Natural killer cell (primary cell): ENCODE data around the gene MAEA. TPM values are rescaled to one million over a fixed set of nuclear protein-coding genes. Genes with fewer than 3 reads are reported as not detected.

Experiments
- ATAC-seq, 3 donors: fragments of 150-1000 bp in 2 of 3; fragments of 200-7000 bp in 1 of 3; cut with Tn5 transposase; 1 replicate in 1 of 3; 2 replicates in 2 of 3; pipeline ENCODE4 v1.10.0; 2021; ENCODE audit warnings: mild to moderate bottlenecking in 2 of 3, moderate library complexity in 2 of 3
- DNase-seq, 2 donors: peaks; one replicate each; pipeline versions ENCODE4 v3.0.0 to v3.0.0-alpha.2; 2013 to 2021; ENCODE audit warnings: mixed read lengths in 1 of 2
- H3K27ac ChIP-seq: one replicate; pipeline ENCODE4 v1.5.1; 2013; ENCODE audit warnings: mild to moderate bottlenecking, low read length
- H3K27me3 ChIP-seq: one replicate; pipeline ENCODE4 v1.6.1; 2013; ENCODE audit warnings: low read length; ENCODE audit not compliant: control insufficient read depth, insufficient read depth
- H3K36me3 ChIP-seq: one replicate; pipeline ENCODE4 v1.6.1; 2013; ENCODE audit warnings: low read length; ENCODE audit not compliant: control insufficient read depth, insufficient read depth
- H3K4me1 ChIP-seq: one replicate; pipeline ENCODE4 v1.6.1; 2013; ENCODE audit warnings: low read length; ENCODE audit not compliant: control insufficient read depth, insufficient read depth
- H3K4me3 ChIP-seq: one replicate; pipeline ENCODE4 v1.5.1; 2013; ENCODE audit warnings: low read length
- H3K9me3 ChIP-seq: one replicate; pipeline ENCODE4 v1.6.1; 2013; ENCODE audit warnings: low read length; ENCODE audit not compliant: control insufficient read depth, insufficient read depth
- H3K27ac Mint-ChIP-seq, 2 donors: one replicate each; pipeline ENCODE4 v1.8.0; 2022; ENCODE audit warnings: mild to moderate bottlenecking in 2 of 2, mixed read lengths in 2 of 2, moderate library complexity in 1 of 2
- H3K27me3 Mint-ChIP-seq, 2 donors: one replicate each; pipeline ENCODE4 v1.8.0; 2022; ENCODE audit warnings: low read depth in 2 of 2, mixed read lengths in 2 of 2
- H3K36me3 Mint-ChIP-seq: one replicate; pipeline ENCODE4 v1.8.0; 2022; ENCODE audit warnings: mixed read lengths
- H3K4me1 Mint-ChIP-seq, 2 donors: one replicate each; pipeline ENCODE4 v1.8.0; 2022; ENCODE audit warnings: mixed read lengths in 2 of 2
- H3K4me3 Mint-ChIP-seq: one replicate; pipeline ENCODE4 v1.8.0; 2022; ENCODE audit warnings: mild to moderate bottlenecking, moderate library complexity, mixed read lengths
- H3K9me3 Mint-ChIP-seq, 2 donors: one replicate each; pipeline ENCODE4 v1.8.0; 2022; ENCODE audit warnings: mixed read lengths in 2 of 2
- WGBS: methylation state at CpG from one replicate; pipeline ENCODE4 v1.1.7; 2013; ENCODE audit warnings: missing lambda C conversion rate; ENCODE audit not compliant: insufficient coverage; 5-methylcytosine and 5-hydroxymethylcytosine counted together
- intact Hi-C: fragments of 100-400 bp; cut with micrococcal nuclease; formaldehyde crosslinking; loops from one replicate; pipeline ENCODE4 v1.14.2; 2022
- total RNA-seq, 4 donors: library from RNA; stranded (reverse); fragments of 120-200 nt in 1 of 4; gene quantifications; one replicate each; pipeline versions ENCODE4 v1.2.3 to v1.2.4, GENCODE V29; 2013 to 2022
- TF ChIP-seq, protein P1 (sequence below): fragments of 200-600 bp; IDR thresholded peaks from one replicate; pipeline ENCODE4 v1.8.0; 2022; ENCODE audit warnings: antibody characterized with exemption

MAEA gene
- total RNA-seq, 3 donors from 2014 or later (not counting 1 experiment from before 2014, with no cell fraction given): 63.5 to 89.2 (median 64.0) TPM

DNA sequence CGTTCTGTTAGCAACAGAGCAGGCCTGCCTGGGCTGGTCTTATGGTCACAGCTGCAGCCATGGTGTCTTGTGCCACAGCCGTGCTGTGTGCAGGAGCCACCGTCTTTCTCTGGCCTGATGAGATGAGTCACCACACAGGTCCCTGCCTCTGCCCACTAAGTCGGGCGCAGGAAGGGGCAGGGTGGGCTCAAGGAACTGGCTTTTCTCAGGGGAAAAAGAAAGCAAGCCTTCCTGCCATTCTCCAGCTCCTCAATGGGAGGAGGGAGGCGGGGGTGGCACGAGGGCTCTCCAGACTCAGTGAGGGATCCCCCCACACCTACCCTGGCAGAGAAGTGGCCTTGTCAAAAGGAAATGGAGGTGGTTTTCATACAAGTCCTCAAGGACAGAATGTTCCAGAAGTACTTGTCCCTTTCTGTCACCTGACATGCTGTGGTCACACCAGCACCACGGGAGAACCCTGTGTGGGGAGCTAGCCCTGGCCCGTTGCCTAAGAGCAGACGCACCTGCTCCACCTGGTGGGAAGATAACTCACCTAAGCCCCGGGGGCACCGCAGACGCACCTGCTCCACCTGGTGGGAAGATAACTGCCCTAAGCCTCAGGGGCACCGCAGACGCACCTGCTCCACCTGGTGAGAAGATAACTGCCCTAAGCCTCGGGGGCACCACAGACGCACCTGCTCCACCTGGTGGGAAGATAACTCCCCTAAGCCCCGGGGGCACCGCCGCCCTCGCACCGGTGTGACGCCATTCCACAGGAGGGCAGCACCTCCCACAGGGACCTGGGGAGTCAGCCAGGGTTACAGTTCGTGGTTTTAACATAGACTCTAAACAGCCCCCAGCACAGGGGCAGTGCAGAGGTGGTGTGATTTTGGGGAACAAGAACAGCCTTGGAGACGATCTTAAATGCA is 75.8 kb downstream of the MAEA start:
- Histone ChIP-seq H3K27ac (no peak overlapping the region), H3K27me3 (no peaks in the 10 kb centered on the region), H3K4me3 (no peak overlapping the region), H3K9me3 (no peaks in the 10 kb centered on the region), H3K4me1 (no peaks in the 10 kb centered on the region), H3K36me3 (no peaks in the 10 kb centered on the region)
- no peak overlapping the region for H3K27ac Mint-ChIP-seq
- no peaks in the 10 kb centered on the region for H3K4me1 Mint-ChIP-seq
- H3K27me3 Mint-ChIP-seq: no peaks in the 10 kb centered on the region
- TF ChIP-seq, protein P1, sequence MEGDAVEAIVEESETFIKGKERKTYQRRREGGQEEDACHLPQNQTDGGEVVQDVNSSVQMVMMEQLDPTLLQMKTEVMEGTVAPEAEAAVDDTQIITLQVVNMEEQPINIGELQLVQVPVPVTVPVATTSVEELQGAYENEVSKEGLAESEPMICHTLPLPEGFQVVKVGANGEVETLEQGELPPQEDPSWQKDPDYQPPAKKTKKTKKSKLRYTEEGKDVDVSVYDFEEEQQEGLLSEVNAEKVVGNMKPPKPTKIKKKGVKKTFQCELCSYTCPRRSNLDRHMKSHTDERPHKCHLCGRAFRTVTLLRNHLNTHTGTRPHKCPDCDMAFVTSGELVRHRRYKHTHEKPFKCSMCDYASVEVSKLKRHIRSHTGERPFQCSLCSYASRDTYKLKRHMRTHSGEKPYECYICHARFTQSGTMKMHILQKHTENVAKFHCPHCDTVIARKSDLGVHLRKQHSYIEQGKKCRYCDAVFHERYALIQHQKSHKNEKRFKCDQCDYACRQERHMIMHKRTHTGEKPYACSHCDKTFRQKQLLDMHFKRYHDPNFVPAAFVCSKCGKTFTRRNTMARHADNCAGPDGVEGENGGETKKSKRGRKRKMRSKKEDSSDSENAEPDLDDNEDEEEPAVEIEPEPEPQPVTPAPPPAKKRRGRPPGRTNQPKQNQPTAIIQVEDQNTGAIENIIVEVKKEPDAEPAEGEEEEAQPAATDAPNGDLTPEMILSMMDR: no peak
- intact Hi-C loops: no loop called here
- no peaks in the 10 kb centered on the region for H3K36me3 Mint-ChIP-seq
- no peak overlapping the region for H3K4me3 Mint-ChIP-seq
- no peaks in the 10 kb centered on the region for H3K9me3 Mint-ChIP-seq
- DNase-seq (no peak), ATAC-seq (no peak)
- 64% methylated on average over 24 of the region's 25 CpGs for WGBS

DNA sequence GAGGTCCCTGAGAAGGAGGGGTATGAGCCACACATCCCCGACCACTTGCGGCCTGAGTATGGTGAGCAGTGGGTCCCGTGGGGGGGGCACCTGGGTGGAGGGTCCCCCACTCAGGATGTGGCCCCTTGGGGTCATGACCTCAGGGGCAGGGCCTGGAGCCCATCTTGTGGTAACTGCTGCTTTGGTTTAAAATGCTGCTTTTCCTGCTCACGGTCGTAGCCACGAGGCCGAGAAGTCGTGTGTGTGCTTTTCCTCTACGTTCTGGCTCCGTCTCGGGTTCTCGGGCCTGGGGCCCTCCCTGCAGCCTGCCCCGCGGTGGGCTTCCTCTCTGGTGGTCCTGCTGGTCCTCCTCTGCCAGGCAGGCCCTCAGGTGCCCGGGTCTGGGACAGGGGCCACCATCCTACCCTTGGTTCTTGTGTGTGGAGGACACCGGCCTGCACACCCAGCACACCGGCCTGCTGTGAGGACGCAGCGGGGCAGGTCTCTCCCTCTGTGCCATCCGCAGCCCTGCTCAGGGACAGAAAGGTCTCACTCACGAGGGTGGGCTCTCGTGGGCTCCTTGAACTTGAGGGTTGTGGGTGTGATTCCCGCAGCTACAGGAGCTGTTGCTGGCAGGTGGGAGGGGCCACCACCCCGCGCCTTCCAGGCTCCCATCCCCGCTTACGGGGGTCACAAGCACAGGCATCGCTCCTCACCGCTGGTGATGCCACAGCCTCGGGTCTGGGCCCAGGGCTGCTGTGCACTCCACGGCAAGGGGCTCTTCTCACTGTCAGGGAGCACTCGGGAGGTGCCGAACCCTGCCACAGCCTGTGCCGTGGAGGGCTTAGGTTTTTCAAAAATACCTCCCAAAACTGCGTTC is 76.9 kb downstream of the MAEA start:
- Histone ChIP-seq H3K36me3 (peaks cover 3% of the 10 kb centered on the region), H3K4me1 (no peaks in the 10 kb centered on the region), H3K27ac (no peak overlapping the region), H3K4me3 (no peak overlapping the region), H3K9me3 (no peaks in the 10 kb centered on the region), H3K27me3 (no peaks in the 10 kb centered on the region)
- no peak for ATAC-seq
- 91% methylated on average over 35 of the region's 35 CpGs for WGBS
- no peaks in the 10 kb centered on the region for H3K9me3 Mint-ChIP-seq
- no peak for DNase-seq
- no peak overlapping the region for H3K27ac Mint-ChIP-seq
- H3K4me3 Mint-ChIP-seq: no peak overlapping the region
- no peaks in the 10 kb centered on the region for H3K4me1 Mint-ChIP-seq
- H3K27me3 Mint-ChIP-seq: no peaks in the 10 kb centered on the region
- TF ChIP-seq, protein P1: no peak
- H3K36me3 Mint-ChIP-seq: no peaks in the 10 kb centered on the region
- intact Hi-C loops: no loop called here

DNA sequence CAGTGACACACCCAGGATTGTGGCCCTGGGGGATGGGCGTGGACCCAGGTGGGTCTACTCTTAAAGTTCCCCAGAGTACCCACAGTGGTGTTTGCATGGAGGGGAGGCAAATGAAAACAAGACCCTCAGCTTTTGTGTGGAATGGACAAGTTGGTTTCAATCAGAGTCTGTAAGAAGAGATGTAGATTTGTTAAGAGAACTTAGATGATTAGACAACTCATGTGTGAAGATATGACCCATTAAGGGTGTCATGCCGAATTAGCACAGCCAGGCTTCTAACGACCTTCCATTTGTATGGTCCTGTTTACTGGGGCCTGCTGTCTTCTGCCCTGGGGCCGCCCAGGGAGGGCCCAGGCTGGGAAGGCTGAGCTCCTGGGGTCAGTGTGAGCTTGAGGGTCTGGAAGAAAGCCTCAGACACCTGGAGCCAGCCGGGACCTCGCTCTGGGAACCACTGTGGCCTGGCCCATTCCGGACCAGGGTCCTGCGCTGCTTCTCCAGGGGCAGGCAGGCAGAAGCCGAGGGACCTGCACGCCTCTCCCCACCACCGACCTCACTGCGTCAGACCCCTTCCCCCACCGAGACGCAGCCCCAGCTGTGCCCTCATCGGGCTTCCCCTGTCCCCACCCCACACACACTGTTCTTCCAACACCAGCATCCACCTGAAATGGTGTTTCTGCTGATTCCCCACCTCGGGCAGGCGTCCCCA is 77.7 kb downstream of the MAEA start:
- no peaks in the 10 kb centered on the region for H3K27me3 Mint-ChIP-seq
- Histone ChIP-seq H3K9me3 (no peaks in the 10 kb centered on the region), H3K27ac (no peak overlapping the region), H3K4me1 (no peaks in the 10 kb centered on the region), H3K36me3 (peaks cover 9% of the 10 kb centered on the region), H3K27me3 (no peaks in the 10 kb centered on the region), H3K4me3 (no peak overlapping the region)
- intact Hi-C loops: no loop called here
- H3K4me1 Mint-ChIP-seq: no peaks in the 10 kb centered on the region
- H3K27ac Mint-ChIP-seq: no peak overlapping the region
- no peak for ATAC-seq
- no peaks in the 10 kb centered on the region for H3K36me3 Mint-ChIP-seq
- no peak for DNase-seq
- H3K9me3 Mint-ChIP-seq: no peaks in the 10 kb centered on the region
- WGBS: 94% methylated on average over 17 of the region's 17 CpGs
- TF ChIP-seq, protein P1: no peak
- H3K4me3 Mint-ChIP-seq: no peak overlapping the region
